GM12878 (cell line): ENCODE measurements around the gene PFKFB2. TPM values are rescaled to one million over a fixed set of nuclear protein-coding genes. Genes with fewer than 3 reads are reported as not detected.

Experiments
- ATAC-seq: fragments of 200-7000 bp; cut with Tn5 transposase; 3 replicates; pipeline ENCODE4 v1.9.1; 2020; ENCODE audit warnings: mild to moderate bottlenecking, moderate library complexity
- BruUV-seq: library from RNA; stranded (reverse); fragments of 400-500 nt; replicated peaks from 2 replicates; lab custom pipeline; 2021; lab: Mats Ljungman, UMichigan
- CTCF ChIA-PET: fragments of 300-600 bp; sonication (Branson Sonifier 250); formaldehyde crosslinking; extraction: SDS; loops from one replicate; lab custom pipeline; 2021; ENCODE audit warnings: inconsistent platforms; lab: Yijun Ruan, JAX
- POLR2A ChIA-PET: fragments of 350-600 bp; formaldehyde crosslinking; extraction: SDS; loops from one replicate; lab custom pipeline; 2021; ENCODE audit warnings: inconsistent platforms; lab: Charles Lee
- RAD21 ChIA-PET: fragments of 300-600 bp; sonication (Branson Sonifier 250); formaldehyde crosslinking; loops from one replicate; lab custom pipeline; 2023; ENCODE audit warnings: antibody characterized with exemption; ENCODE audit not compliant: unreplicated experiment; lab: Charles Lee
- SMC1A ChIA-PET: fragments of 300-600 bp; sonication (Branson Sonifier 250); formaldehyde crosslinking; loops from one replicate; lab custom pipeline; 2023; ENCODE audit not compliant: unreplicated experiment, uncharacterized antibody; lab: Charles Lee
- DNase-seq: peaks from one replicate; pipeline ENCODE4 v3.0.0-alpha.2; 2011; ENCODE audit warnings: low read depth, low spot score
- FAIRE-seq: peaks from 3 replicates; lab custom pipeline; 2011; peaks lifted over from hg19 to GRCh38; lab: Jason Lieb, UNC
- H2AFZ ChIP-seq: 2 replicates; pipeline ENCODE4 v1.6.0; 2011; ENCODE audit warnings: low read depth, low read length, control low read depth; ENCODE audit not compliant: control insufficient read depth
- H3K27ac ChIP-seq: 2 replicates; pipeline ENCODE4 v1.5.1; 2011; ENCODE audit warnings: control low read depth; ENCODE audit not compliant: control insufficient read depth, insufficient read depth
- H3K27me3 ChIP-seq, 2 experiments: replicated peaks in 1 of 2; 2 replicates each; pipeline versions ENCODE4 v1.6.0 to v1.6.1; 2011; ENCODE audit warnings: low read length in 1 of 2; ENCODE audit not compliant: control insufficient read depth in 2 of 2, insufficient read depth in 2 of 2
- H3K36me3 ChIP-seq, 2 experiments: 2 replicates each; pipeline ENCODE4 v1.5.1; 2011; ENCODE audit warnings: low read length in 1 of 2; ENCODE audit not compliant: control insufficient read depth in 2 of 2, insufficient read depth in 2 of 2
- H3K4me1 ChIP-seq: 2 replicates; pipeline ENCODE4 v1.6.1; 2011; ENCODE audit warnings: mild to moderate bottlenecking, low read length, moderate library complexity, mixed read lengths; ENCODE audit not compliant: control insufficient read depth, insufficient read depth
- H3K4me2 ChIP-seq: 2 replicates; pipeline ENCODE4 v1.6.0; 2011; ENCODE audit warnings: control low read depth; ENCODE audit not compliant: control insufficient read depth, insufficient read depth
- H3K4me3 ChIP-seq: fragments of 200-600 bp; sonication (generic); 2 replicates; pipeline ENCODE4 v1.5.1; 2016
- H3K79me2 ChIP-seq: 2 replicates; pipeline ENCODE4 v1.6.0; 2011; ENCODE audit warnings: low read length; ENCODE audit not compliant: control insufficient read depth, insufficient read depth
- H3K9ac ChIP-seq: 2 replicates; pipeline ENCODE4 v1.8.0; 2011; ENCODE audit warnings: low read length, control low read depth, mixed read lengths; ENCODE audit not compliant: control insufficient read depth, insufficient read depth
- H3K9me3 ChIP-seq: replicated peaks from 3 replicates; pipeline ENCODE4 v1.5.1; 2011; ENCODE audit warnings: mild to moderate bottlenecking, low read length; ENCODE audit not compliant: control insufficient read depth, insufficient read depth
- H4K20me1 ChIP-seq: 2 replicates; pipeline ENCODE4 v1.6.0; 2011; ENCODE audit not compliant: control insufficient read depth, insufficient read depth
- BHLHE40 ChIP-seq, 2 experiments: fragments of 450-650 bp in 1 of 2; IDR thresholded peaks; 2 replicates each; pipeline ENCODE4 v1.6.1; 2011 to 2017; ENCODE audit warnings: low read depth in 2 of 2, borderline replicate concordance in 1 of 2, improper control_type of control experiment in 1 of 2, low read length in 1 of 2, mild to moderate bottlenecking in 1 of 2
- E2F8 ChIP-seq: fragments of 450-650 bp; IDR thresholded peaks from 2 replicates; pipeline ENCODE4 v1.6.1; 2018; ENCODE audit warnings: mild to moderate bottlenecking, low read depth, moderate library complexity; ENCODE audit not compliant: partially characterized antibody
- ESRRA ChIP-seq: IDR thresholded peaks from 2 replicates; pipeline ENCODE4 v1.6.1; 2012; ENCODE audit warnings: mild to moderate bottlenecking, low read length, improper control_type of control experiment
- HCFC1 ChIP-seq: fragments of 150-350 bp; IDR thresholded peaks from 2 replicates; pipeline ENCODE4 v1.6.1; 2014; ENCODE audit warnings: low read length
- POLR2A ChIP-seq: IDR thresholded peaks from 2 replicates; pipeline ENCODE4 v1.6.1; 2011; ENCODE audit warnings: low read depth, mild to moderate bottlenecking, low read length
- PRDM15 ChIP-seq: fragments of 450-650 bp; formaldehyde crosslinking; IDR thresholded peaks from 2 replicates; pipeline ENCODE4 v1.4.0; 2020; ENCODE audit warnings: mild to moderate bottlenecking, moderate library complexity
- SUPT20H ChIP-seq: IDR thresholded peaks from 2 replicates; pipeline ENCODE4 v1.6.1; 2011; ENCODE audit warnings: low read depth, mild to moderate bottlenecking, low read length, moderate library complexity, borderline replicate concordance; ENCODE audit not compliant: control insufficient read depth
- TAF1 ChIP-seq: IDR thresholded peaks from 2 replicates; pipeline ENCODE4 v1.6.1; 2011; ENCODE audit warnings: mild to moderate bottlenecking, low read depth, low read length, borderline replicate concordance
- USF2 ChIP-seq: IDR thresholded peaks from 2 replicates; pipeline ENCODE4 v1.6.1; 2011; ENCODE audit warnings: low read depth, low read length, improper control_type of control experiment, borderline replicate concordance
- ZBED1 ChIP-seq: IDR thresholded peaks from 2 replicates; pipeline ENCODE4 v1.6.1; 2016; ENCODE audit warnings: borderline replicate concordance
- ZBTB33 ChIP-seq: fragments of 450-650 bp; IDR thresholded peaks from 2 replicates; pipeline ENCODE4 v1.6.1; 2017; ENCODE audit warnings: mild to moderate bottlenecking
- WGBS: methylation state at CpG from one replicate; pipeline ENCODE4 v1.1.6; 2016; ENCODE audit warnings: low lambda C conversion rate; ENCODE audit not compliant: insufficient replicate concordance, insufficient coverage; ENCODE audit errors: missing lambda C conversion rate; 5-methylcytosine and 5-hydroxymethylcytosine counted together
- in situ Hi-C: fragments of 300-500 bp; cut with MboI; formaldehyde crosslinking; loops from 9 replicates; pipeline ENCODE4 v1.14.3; 2018; ENCODE audit warnings: mixed read lengths
- intact Hi-C: fragments of 100-400 bp; cut with micrococcal nuclease; formaldehyde crosslinking; loops from one replicate; pipeline ENCODE4 v1.14.2; 2022; ENCODE audit not compliant: unreplicated experiment
- polyA plus RNA-seq, 11 experiments: library from polyadenylated mRNA; depleted of rRNA in 4 of 11; unstranded in 6 of 11; stranded (reverse) in 5 of 11; fragments of >200 nt; fragmentation: Nextera tagmentation in 4 of 11; fragmentation: Illumina TruSeq in 1 of 11; extraction: Ambion mirVana in 4 of 11; extraction: Trizol in 1 of 11; gene quantifications; 1 replicate in 1 of 11; 2 replicates in 10 of 11; pipeline versions ENCODE4 v1.2.1 to v1.2.3, GENCODE V29; 2011 to 2016; ENCODE audit warnings: inconsistent platforms in 2 of 11, missing spikeins in 2 of 11, low read depth in 1 of 11
- total RNA-seq, 4 experiments: library from RNA; depleted of rRNA in 3 of 4; stranded (reverse); fragments of >200 nt in 3 of 4; fragmentation: Illumina TruSeq in 1 of 4; extraction: Trizol in 1 of 4; gene quantifications; 2 replicates each; pipeline versions ENCODE4 v1.2.1 to v1.2.3, GENCODE V29; 2013 to 2021

The PFKFB2 gene
- total and polyA plus RNA-seq, 10 of the 15 experiments (the other 5 are each of a cell fraction or from before 2014, with no cell fraction given), result 0.40 to 1.3 (median 1.0) TPM

GRCh38 chr1:207035877-207036551 is 17.1 kb upstream of the PFKFB2 start:
- in situ Hi-C loops (no loop called here), intact Hi-C loops (no loop called here)
- WGBS, result 12% methylated on average over 4 of the region's 4 CpGs
- Histone ChIP-seq H3K79me2 (no peaks in the 10 kb centered on the region), H2AFZ (no peak overlapping the region), H3K9me3 (no peaks in the 10 kb centered on the region), H3K36me3 (no peaks in the 10 kb centered on the region), H4K20me1 (no peaks in the 10 kb centered on the region), H3K9ac (no peak overlapping the region), H3K4me3 (no peak overlapping the region), H3K27ac (no peak overlapping the region), H3K27me3 (peaks cover 2 to 3% of the 10 kb centered on the region in 2 experiments; a peak in 3 of 4 replicates), H3K4me1 (no peaks in the 10 kb centered on the region), H3K4me2 (no peak overlapping the region)
- CTCF ChIA-PET, result interaction anchor here (1.0 to 3.2 kb wide), 2 partner anchors 12 to 369 kb away, joined by 3 to 21 read pairs; no protein-coding TSS in a partner anchor
- BruUV-seq, result no TSS peak
- POLR2A ChIA-PET, result no interaction called here
- SMC1A ChIA-PET, result interaction anchor here (0.7 to 0.9 kb wide), 2 partner anchors 21 to 1076 kb away, joined by 3 to 4 read pairs; no protein-coding TSS in a partner anchor
- no peak for FAIRE-seq
- no peak for TF ChIP-seq E2F8
- TF ChIP-seq PRDM15 (CRISPR knock-in tag), result no peak
- no peak for TF ChIP-seq TAF1
- TF ChIP-seq SUPT20H, result no peak
- no peak for TF ChIP-seq POLR2A
- TF ChIP-seq ZBED1, result no peak
- no peak for TF ChIP-seq USF2
- TF ChIP-seq HCFC1, result no peak
- TF ChIP-seq ESRRA, result no peak
- TF ChIP-seq ZBTB33, result no peak
- TF ChIP-seq BHLHE40 (IDR thresholded peaks at IDR 0.05; ENCODE audit: borderline replicate concordance in 1 of 2, low read depth in 2 of 2, low read length in 1 of 2), result no peak
- RAD21 ChIA-PET, result no interaction called here
- ATAC-seq, result no peak
- DNase-seq, result no peak
